DMS53 treated with DMSO at 0.1 percent for 48 hours (cell line): ENCODE data around the gene FAM177A1.
A peak's percentile ranks its signal among the peaks of the same experiment; 100 is the strongest.

ENCODE experiments used
- DNase-seq: peaks from one replicate; lab custom pipeline; 2025; ENCODE audit not compliant: unreplicated experiment; lab: John Stamatoyannopoulos, UW

FAM177A1 gene

GRCh38 chr14:35122696-35123387 is 76.8 kb downstream of the FAM177A1 start:
- DNase-seq, result peak; percentile 41

- DNase-seq, result no peak
Measured at GRCh38 chr14:35123388-35123703, 77.3 kb downstream of the FAM177A1 start.

- no peak for DNase-seq
Measured at GRCh38 chr14:35124127-35124526, 78.1 kb downstream of the FAM177A1 start.
